GM18870 (cell line): ENCODE measurements around the gene TBC1D7.

Experiments used
- ATAC-seq: cut with Tn5 transposase; IDR thresholded peaks from one replicate; pipeline ENCODE4 v1.9.1; 2021; ENCODE audit warnings: moderate library complexity; ENCODE audit not compliant: unreplicated experiment

Gene TBC1D7

GRCh38 chr6:13357551-13358075 is 29.3 kb upstream of the TBC1D7 start:
- no peak for ATAC-seq

- peak; percentile 90 for ATAC-seq
Observed at GRCh38 chr6:13355999-13356785, 27.9 kb upstream of the TBC1D7 start.

- peak; percentile 33 for ATAC-seq
Observed at GRCh38 chr6:13355043-13355945, 27.0 kb upstream of the TBC1D7 start.

GRCh38 chr6:13354331-13355042 is 26.1 kb upstream of the TBC1D7 start:
- ATAC-seq = no peak

- no peak for ATAC-seq
Observed at GRCh38 chr6:13352165-13352564, 23.8 kb upstream of the TBC1D7 start.

- no peak for ATAC-seq
Observed at GRCh38 chr6:13351271-13351670, 22.9 kb upstream of the TBC1D7 start.

- no peak for ATAC-seq
Observed at GRCh38 chr6:13349811-13350506, 21.6 kb upstream of the TBC1D7 start.

GRCh38 chr6:13348334-13349113 is 20.2 kb upstream of the TBC1D7 start:
- ATAC-seq = no peak

- no peak for ATAC-seq
Observed at GRCh38 chr6:13346245-13346644, 17.9 kb upstream of the TBC1D7 start.

- ATAC-seq = no peak
Observed at GRCh38 chr6:13342414-13343019, 14.2 kb upstream of the TBC1D7 start.

- ATAC-seq = no peak
Observed at GRCh38 chr6:13339863-13340630, 11.7 kb upstream of the TBC1D7 start.

GRCh38 chr6:13338038-13338437 is 9.7 kb upstream of the TBC1D7 start:
- no peak for ATAC-seq

GRCh38 chr6:13336553-13336952 is 8.2 kb upstream of the TBC1D7 start:
- no peak for ATAC-seq

- no peak for ATAC-seq
Observed at GRCh38 chr6:13334953-13335352, 6.6 kb upstream of the TBC1D7 start.

- ATAC-seq = no peak
Observed at GRCh38 chr6:13332349-13332706, 4.0 kb upstream of the TBC1D7 start.

- no peak for ATAC-seq
Observed at GRCh38 chr6:13331516-13332348, 3.4 kb upstream of the TBC1D7 start.

GRCh38 chr6:13328875-13329183 is 492 bp upstream of the TBC1D7 start:
- no peak for ATAC-seq

GRCh38 chr6:13327691-13328075 is 654 bp downstream of the TBC1D7 start:
- ATAC-seq = no peak
